Activated CD4-positive, alpha-beta T cell treated with anti-CD3 and anti-CD28 coated beads for 1 hour (primary cell): ENCODE measurements around the gene AKT1.
"Not testable (repeated sequence)": the region's sequence is repeated elsewhere in the genome, so short reads cannot be mapped to it uniquely, and the experiment has no call there.

Source experiments
- DNase-seq: peaks from one replicate; pipeline ENCODE4 v3.0.0-alpha.2; 2020

Gene AKT1

DNA sequence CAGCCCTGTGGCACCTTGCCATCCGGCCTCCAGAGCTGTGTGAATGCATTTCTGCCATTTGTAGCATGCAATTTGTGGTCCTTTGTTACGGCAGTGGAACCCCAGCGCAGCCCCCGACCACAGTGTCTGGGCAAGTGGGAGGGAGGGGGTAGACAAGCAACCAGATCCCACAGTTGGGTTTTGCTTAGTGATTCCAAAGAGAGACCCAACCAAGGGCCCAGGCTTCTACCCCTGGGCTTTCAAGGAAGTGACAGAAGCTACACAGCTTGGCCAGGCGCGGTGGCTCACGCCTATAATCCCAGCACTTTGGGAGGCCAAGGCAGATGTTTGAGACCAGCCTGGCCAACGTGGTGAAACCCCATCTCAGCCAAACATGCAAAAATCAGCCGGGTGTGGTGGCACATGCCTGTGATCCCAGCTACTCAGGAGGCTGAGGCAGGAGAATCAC is 23.2 kb upstream of the AKT1 start:
- DNase-seq = no peak

DNA sequence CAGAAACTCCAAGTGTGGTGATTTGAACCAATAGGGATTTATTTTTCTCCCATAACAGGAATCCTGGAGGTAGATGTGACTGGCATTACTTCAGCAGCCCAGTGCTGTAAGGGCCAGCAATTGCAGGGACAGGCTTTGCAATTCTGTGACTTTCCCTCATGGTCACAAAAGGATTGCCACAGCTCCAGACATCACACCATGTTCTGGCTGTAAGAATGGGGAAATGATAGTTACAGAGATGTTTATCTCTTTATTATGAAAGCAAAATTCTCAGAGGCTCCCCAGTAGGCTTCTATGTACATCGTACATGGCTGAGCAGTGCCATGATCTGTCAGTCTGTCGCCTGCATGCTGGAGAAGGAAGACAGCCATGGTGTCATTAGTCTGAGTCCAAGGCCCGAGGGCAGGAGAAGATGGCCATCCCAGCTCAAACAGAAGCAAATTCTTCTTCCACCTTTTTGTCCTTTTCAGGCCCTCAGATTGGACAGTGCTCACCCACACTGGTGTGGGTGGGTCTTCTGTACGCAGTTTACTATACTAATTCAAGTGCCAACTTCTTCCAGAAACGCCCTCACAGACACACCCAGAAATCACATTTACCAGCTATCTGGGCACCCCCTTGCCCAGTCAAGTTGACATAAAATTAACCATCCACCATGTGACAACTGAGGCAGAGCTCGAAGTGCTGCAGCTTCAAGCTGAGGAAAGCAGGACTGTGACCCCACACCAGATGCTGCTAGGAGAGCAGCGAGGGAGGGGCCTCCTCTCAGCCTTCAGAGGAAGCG is 22.6 kb upstream of the AKT1 start:
- DNase-seq = no peak

DNA sequence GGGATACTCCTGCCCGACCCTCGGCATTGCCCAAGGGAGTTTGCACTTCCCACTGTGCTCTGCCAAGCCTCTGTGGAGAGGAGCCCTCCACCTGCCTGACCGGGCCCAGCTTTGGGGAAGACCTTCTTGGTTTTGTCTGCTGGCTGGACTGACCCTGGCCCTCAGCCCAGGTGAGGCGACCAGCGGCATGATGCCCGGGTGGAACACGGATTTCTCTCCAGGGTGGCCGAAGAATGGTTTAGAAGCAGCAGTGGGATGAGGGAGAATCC is 21.0 kb upstream of the AKT1 start:
- no peak for DNase-seq

DNA sequence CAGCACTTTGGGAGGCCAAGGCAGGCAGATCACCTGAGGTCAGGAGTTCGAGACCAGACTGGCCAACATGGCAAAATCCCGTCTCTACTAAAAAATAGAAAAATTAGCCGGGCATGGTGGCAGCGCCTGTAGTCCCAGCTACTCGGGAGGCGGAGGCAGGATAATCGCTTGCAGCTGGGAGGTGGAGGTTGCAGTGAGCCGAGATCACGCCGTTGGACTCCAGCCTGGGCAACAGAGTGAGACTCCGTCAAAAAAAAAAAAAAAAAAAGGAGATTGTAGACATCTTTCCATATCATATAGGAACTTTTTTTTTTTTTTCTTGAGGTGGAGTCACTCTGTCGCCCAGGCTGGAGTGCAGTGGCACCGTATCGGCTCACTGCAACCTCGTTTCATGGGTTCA is 19.2 kb upstream of the AKT1 start:
- not testable (repeated sequence) for DNase-seq

DNA sequence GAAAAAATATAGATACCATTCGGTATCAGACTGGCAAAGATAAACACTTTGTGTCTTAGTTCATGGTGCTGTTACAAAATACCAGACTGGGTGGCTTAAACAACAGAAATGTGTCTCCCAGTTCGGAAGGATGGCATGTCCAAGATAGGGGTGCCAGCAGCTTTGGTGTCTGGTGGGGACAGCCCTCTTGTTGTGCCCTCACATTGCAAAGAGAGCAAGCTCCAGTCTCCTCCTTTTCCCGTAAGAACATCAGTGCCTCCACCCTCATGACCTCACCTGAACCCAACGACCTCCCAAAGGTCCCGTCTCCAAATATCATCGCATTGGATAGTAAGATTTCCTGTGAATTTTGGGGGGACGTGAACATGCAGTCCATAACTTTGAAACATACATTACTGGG is 17.7 kb upstream of the AKT1 start:
- DNase-seq = no peak

DNA sequence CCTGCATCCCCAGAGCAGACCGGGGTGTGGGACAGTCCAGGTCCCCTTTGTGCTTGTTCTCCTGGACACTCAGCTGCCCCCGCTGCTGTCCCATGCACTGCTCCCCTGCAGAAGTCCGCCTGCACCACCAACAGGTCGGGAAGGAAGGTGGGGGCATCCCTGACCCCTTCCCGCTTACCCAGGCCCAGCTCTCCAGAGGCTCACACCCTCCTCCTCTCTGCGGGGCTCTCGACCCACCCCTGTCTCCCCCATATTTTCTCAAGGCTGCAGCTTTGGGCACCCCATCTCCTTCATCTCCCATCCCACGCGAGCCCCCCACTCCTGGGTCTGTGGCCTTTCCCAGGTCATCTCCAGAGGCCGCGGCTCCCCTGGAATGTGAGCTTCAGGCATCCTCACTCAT is 14.8 kb upstream of the AKT1 start:
- no peak for DNase-seq

DNA sequence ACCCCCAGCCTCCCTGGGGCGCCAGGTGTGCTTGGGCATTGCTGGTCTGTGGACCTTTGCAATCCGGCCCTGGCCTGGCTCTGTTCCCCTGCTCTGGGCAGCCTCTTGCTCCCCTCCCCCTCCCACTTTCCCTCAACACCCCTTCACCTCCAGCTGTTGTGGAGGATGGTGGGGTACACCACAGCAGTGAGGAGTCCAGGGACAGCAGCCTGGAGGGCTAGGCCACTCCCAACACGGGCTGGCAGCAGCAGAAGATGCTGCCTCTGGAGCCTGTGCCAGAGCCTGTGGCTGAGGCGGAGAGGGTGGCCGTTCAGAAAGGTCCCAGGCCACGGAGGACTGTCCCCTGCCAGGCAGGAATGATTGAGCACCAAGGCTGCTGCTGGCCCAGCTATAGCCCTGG is 12.9 kb upstream of the AKT1 start:
- DNase-seq = no peak

DNA sequence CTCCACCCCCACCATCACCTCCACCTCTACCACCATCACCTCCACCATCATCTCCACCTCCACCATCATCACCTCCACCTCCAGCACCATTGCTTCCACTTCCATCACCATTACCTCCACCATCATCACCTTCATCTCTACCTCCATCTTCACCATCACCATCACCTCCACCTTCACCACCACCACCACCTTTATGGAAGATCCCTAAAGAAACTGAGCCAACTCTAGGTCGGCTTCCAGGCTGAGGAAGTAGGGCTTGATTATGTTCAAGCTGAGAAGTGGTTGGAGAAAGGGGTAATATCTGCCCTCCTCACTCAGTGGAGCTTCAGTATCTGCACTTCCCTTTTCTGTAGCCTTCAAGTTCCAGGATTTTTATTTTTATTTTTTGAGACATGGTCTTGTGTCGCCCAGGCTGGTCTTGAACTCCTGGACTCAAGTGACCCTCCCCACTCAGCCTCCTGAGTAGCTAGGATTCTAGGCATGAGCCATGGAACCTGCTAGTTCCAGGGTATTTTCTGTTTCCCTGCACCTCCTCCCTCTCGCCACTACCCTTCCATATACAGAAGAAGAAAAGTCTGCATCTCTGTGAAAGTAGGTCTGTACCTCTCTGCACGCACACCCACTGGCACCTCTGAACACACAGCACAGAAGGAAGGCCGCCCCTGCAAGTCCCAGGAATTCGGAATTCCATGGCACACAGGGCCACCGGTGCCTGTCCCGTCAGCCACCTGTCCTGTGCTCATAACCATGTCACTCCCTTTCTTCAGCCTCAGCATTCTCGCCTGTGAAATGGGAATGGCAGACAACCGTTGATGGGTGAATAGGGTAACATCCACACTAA is 11.3 kb upstream of the AKT1 start:
- no peak for DNase-seq

DNA sequence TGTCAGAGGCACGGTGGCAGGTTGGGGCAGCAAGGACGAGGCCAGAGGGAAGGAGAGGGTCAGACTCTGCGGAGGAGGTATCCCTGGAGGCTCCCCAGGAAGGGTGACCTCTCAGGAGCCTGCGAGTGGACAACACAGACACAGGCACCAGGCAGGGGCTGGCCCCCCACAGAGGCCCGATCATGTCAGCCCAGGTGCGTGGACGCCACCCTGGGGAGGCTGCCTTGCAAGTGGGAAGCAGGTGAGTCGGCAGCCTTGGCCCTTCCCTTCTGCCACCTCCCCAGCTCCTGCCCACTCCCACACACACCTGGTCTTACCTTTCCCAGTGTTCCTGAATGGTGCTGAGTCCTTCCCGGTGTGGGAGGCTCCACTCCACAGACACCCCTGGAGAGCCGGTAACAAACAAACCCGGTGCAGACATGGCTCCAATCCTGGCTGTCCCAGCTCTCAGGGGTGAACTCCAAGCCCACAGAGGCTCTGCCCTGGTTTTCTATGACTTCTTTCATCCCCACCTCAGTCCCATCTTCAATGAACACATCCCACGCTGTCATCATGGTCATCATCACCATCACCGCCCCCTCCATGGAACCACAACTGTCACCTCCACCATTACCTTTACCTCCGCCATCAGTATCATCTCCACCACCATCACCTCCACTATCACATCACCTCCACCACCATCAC is 10.5 kb upstream of the AKT1 start:
- DNase-seq = no peak

DNA sequence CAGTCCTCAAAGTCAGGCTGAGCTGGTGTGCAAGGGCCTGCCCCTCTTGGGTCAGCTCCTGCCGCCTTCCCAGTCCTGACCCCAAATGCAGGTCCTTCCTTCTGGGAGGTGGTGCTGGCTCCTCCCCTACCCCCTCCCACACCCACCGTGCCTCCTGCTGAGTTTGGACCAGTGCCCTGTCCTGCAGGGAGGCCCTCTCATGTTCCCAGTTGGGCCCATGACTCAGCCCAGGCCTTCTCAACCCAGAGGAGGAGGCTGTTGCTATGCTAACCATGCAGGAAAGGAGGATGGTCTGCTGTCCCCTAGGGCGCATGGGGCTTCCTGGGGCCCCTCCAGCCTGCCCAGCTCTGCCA is 9.8 kb upstream of the AKT1 start:
- DNase-seq = no peak

DNA sequence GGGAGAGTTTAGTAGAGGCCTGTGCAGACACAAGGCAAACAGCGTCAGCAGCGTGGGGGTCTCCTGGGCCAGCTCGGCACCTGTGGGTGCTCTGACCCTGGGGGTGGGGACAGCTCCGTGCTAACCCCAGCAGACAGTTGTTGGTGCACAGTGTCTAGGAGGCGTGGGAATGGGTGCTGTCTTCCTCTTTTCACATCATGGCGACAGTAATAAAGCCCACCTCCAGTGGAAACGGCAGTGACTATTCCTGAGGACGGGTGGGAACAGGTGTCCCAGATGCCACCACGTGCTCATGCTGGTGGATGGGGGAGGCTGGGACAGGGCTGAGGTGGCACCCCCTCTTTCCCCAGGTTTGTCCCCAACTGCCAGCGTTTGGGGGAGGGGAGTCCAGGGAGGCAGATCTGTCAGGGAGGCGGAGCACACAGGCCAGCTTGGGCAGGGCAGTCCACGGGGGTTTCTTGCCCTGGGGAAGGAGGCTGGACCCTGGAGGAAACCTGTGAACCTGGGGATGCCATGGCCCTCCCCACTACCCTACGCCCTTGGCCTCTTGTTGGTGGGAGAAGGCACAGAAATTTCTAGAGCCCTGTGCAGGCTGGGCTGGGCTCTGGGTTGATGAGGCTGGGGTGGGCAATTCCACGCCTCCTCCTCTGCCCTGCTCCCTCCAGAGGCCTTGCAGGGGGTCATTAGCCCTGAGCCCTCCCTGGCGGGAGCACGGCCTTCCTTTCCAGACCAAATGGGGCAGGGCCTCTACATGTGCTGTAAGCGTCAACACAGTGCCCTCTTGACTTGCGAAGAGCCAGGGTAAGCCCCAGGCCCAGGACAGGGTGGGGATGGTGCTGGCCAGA is 9.2 kb upstream of the AKT1 start:
- no peak for DNase-seq

DNA sequence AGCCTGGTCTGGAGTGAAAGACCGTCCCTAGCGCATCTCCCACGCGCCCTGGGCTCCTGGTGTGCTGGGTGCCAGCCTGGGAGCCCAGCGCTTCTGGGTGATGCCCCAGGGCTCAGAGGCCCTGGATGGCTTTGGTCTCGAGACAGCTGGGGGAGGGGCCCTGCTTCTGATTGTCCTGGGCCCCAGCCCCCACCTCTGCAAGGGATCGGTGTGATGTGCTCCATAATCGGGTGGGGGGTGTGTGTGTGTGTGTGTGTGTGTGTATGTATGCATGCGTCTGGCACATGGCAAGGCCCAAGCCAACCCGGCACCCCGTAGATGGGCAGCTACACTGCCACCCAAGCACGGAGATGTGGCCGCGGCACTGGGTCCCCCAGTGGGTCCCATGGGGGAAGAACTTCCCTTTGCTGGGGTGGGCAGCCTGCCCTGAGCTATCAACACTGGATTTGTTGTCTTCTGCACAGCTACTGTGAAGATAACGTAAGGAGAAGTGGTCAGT is 8.4 kb upstream of the AKT1 start:
- DNase-seq = no peak

DNA sequence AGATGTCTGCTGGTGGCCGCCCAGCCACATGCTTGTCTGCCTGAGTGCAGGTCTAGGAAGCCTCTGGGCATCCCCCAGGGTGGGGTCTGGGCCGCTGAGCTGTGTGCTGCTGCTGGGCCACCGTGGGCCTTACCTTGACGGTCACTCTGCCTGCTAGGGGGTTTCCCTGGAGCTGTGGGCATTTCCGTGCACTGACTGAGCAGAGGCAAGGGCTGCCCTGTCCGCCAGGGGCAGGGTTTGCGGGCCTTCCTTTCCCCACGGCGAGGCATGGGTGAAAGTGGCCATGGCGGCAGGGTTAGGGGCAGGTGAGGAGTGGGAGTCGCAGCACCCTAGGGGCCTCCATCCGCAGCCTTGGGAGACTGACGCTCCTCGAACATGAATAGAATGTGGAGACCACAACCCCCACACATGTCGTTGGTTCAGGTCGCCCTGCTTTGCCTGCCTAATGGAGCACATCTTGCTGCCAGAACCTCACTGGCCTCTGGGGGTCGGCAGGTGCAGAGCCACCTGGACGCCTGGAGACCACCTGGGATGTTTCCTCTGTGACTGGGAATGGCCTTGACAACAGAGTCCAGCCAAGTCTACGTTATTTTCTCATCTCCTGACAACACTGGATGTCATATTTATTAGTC is 7.8 kb upstream of the AKT1 start:
- DNase-seq = no peak

DNA sequence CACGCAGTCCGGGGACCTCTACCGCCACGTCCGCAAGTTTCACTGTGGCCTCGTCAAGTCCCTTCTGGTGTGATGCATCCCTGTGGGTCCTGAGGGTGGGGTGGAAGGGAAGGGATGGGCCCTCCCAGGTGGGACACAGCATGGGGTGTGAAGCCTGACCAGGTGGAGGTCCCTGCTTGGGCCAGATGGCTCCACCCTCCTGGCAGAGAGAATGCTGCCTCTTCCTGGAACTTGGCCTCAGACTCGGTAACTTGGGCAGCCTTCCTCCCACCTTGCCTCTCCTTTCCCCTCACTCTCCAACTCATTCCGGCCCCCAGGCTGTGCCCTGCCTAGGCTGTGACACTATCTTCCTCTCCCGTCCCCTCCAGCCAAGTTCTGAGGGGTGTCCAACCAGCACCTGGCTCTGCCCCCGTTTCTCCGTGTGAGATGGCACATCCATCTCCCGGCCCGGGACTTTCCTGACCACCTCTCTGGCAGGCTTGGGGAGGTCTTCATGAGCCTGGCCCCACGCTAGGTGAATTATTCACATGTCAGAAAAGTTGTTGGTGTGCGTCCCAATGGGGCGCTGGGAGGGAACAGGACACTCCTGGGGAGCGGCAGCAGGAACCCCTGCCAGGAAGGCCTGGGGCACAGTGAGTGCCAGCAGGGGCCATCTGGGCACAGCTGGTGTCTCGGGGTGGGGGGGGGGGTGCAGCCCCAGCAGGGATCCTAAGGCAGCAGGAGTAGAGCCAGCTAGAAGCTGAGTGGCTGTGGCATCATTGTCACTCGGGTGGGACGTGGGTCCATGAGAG is 7.0 kb upstream of the AKT1 start:
- no peak for DNase-seq

DNA sequence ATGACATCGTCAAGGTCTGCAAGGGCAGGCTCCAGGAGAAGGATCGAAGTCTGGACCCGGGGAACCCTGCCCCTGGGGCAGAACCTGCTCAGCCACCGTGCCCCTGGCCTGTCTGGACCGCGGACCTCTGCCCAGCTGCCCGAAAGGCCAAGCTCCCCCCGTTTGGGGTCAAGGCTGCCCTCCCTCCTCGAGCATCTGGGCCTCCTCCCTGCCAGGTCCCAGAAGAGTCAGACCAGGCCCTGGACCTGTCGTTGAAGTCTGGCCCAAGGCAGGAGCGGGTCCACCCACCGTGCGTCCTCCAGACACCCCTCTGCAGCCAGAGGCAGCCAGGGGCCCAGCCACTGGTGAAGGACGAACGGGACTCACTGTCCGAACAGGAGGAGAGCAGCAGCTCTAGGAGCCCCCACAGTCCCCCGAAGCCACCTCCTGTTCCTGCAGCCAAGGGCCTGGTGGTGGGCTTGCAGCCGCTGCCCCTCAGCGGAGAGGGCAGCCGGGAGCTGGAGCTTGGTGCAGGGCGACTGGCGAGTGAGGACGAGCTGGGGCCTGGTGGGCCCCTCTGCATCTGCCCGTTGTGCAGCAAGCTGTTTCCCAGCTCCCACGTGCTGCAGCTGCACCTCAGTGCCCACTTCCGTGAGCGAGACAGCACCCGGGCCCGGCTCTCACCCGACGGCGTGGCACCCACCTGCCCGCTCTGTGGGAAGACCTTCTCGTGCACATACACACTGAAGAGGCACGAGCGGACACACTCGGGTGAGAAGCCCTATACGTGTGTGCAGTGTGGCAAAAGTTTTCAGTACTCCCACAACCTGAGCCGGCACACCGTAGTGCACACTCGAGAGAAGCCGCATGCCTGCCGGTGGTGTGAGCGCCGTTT is 6.2 kb upstream of the AKT1 start:
- DNase-seq = no peak

DNA sequence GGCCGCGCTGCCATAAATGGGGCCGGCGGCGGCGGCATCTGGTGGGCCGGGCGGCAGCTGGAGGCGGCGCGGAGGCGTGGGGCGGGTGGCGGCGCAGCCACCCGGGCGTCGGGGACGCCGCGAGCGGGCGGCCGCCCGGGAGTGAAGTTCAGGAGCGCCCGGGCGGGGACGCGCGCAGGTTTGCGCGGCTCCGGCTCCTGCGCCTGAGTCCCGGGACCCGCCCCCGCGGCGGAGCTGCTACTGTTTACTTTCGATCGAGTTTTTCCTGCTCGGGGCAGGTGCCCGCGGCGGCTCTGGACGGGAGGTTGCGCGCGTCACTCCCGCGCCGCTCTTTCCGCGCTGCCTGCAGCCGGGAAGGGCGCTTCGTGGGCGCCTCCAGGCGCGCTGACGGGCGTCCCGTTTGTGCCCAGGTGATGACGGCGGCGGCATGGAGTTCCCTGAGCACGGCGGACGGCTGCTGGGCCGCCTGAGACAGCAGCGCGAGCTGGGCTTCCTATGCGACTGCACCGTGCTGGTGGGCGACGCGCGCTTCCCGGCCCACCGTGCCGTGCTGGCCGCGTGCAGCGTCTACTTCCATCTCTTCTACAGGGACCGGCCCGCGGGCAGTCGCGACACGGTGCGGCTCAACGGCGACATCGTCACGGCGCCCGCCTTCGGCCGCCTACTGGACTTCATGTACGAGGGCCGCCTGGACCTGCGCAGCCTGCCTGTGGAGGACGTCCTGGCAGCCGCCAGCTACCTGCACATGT is 5.4 kb upstream of the AKT1 start, which contains the start of gene ZBTB42:
Gene ZBTB42, plus strand, starts transcription at position 331 of the 749 bp plus-strand sequence. Its CDS starts 97 bp downstream, at position 428.
- peak; percentile 64 for DNase-seq

DNA sequence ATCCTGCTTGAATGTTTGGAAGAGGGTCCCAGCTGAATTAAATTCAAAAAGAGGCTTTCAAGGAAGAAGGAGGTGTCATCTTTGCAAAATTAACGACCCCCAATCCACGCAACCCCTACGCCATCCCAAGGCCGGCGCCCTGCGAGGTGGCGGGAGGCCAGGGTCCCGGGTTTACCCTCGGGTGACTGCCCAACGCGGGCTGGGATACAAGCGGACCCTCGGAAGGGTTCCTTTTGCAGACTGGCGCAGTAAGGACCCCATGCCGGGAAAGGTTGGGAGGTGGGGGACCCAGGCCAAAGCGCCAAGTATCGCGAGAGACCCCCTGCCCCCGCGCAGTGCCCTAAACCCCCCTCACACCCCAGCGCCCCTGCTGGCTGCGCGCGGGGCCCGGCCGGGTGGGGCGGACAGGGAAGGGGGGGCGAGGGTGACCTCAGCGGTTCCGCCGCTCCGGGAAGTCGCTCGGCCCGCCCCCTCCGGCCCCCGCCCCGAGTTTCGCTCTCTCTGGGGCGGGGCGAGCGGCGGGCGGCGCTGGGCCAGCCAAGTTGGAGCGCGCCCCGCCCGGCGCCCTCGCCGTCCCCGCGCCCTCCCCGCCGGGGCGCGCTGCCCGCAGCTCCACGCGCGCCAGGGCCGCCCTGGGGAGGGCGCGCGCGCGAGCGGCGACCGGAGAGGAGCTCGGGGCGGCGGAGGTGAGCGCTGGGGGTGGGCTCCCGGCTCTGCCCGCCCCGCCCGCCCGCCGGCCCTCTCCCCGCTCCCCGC is 4.6 kb upstream of the AKT1 start:
- peak; percentile 79 for DNase-seq

DNA sequence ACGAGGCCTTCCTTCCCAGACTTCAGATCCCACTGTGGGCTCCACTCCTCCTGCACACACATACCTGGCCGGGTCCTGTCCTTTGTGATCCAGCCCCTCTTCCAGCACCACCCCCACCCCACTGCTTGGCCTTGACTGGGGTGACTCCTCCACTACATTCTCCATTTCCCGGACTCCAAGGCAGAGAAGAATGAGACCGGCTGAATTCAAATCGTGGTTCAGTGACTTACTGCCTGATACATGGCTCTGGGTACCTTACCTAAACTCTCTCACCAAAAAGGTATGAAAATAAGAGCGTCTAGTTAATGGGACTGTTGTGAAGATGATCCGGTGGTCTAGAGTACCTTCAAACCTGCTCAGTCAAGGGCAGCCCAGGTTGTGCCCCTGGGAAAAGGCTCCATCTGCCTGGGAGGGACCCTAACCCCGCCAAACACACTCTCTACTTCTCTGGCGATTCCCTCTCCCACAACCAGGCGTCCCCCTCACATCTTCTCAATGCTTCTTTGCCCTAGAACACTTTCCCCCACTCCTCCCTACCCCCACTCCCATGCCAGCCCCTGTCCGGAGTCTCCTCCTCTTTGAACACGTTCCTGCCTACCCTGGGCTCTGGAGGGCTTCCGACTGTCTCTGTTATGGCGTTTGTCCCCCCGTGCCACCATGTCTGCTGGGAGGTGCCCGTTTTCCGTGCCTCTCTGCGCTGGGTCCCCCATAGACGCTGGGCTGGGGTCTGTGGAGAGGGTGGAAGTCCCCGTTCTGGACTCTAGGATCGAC is 3.9 kb upstream of the AKT1 start:
- no peak for DNase-seq
